SK-MEL-5 (cell line): ENCODE results near the gene NBAS. TPM values are rescaled to one million over a fixed set of nuclear protein-coding genes. Genes with fewer than 3 reads are reported as not detected.
A peak's percentile ranks its signal among the peaks of the same experiment; 100 is the strongest.

Experiments
- DNase-seq: peaks from one replicate; pipeline ENCODE4 v3.0.0-alpha.2; 2016; ENCODE audit warnings: low read depth, low spot score
- in situ Hi-C: cut with HindIII; loops from 2 replicates; pipeline ENCODE4 v1.10.0; 2016; ENCODE audit warnings: low sequenced_read_pairs, high pct_unique_total_duplicates, low pct_unique_long_range_greater_than_20kb
- total RNA-seq: library from RNA; depleted of rRNA; stranded (reverse); fragments of >200 nt; shearing (Covaris generic); gene quantifications from 2 replicates; pipeline ENCODE4 v1.2.3, GENCODE V29; 2014; rRNA removed

NBAS gene
- total RNA-seq, 1 experiment from 2014 or later = 59.4 TPM

- in situ Hi-C loops = no loop called here
- no peak for DNase-seq
Measured at GRCh38 chr2:15145046-15145817, 415.9 kb downstream of the NBAS start.

- no peak for DNase-seq
Measured at GRCh38 chr2:15142069-15142689, 419.0 kb downstream of the NBAS start.

DNA sequence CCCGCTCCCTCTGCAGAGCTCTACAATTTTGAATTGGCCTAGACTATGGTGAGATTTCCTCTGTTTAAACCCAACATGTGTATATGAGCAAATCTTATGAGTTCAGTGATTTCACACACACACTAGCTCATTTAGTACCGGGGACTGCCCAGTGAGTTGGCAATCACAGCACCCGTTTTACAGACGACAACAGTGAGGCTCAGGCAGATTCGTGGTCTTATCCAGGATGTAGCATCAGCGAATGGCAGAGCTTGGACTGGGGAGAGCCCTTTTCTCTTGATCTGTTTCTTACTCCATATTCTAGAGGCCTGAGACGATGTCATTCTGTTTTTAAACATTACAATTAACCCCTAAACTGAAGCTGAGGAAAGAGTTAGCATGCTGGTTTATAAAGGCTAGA lies 419.9 kb downstream of the NBAS start:
- in situ Hi-C loops = no loop called here
- DNase-seq = no peak

More at GRCh38 chr2:15142069-15142689, 419.0 kb downstream of the NBAS start:
- in situ Hi-C loops = no loop called here

DNA sequence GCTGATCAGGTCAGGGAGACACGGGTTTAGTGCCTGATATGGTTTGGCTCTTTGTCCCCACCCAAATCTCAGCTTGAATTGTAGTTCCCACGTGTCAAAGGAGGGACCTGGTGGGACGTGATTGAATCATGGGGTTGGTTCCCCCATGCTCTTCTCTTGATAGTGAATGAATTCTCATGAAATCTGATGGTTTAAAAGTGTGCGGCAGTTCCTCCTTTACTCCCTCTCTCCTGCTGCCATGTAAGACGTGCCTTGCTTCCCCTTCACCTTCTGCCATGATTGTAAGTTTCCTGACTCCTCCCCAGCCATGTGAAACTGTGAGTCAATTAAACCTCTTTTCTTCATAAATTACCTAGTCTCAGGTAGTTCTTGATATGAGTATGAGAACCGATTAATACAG lies 424.5 kb downstream of the NBAS start:
- in situ Hi-C loops = no loop called here

GRCh38 chr2:15134957-15135356 lies 426.2 kb downstream of the NBAS start:
- no peak for DNase-seq
- in situ Hi-C loops = no loop called here

More for the DNA sequence above, 424.5 kb downstream of the NBAS start:
- DNase-seq = no peak

DNA sequence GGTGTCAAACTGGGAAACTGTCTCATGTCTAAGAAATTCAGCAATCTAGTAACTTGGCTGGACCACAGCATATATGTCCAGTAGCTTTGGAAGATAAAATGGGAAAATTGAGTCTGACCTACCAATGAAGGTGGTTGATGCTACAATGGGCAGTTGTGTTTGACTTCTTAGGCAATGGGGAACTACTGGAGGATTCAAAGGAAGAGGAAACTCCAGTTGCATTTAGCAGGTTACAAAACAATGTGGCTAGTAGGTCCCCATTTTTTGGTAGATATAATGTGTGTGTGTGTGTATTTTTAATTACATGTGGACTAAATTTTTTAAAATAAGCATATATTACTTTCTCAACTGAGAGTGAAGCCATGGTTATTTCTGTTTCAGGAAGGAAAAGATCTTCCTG lies 427.7 kb downstream of the NBAS start:
- in situ Hi-C loops = no loop called here
- DNase-seq = no peak

DNA sequence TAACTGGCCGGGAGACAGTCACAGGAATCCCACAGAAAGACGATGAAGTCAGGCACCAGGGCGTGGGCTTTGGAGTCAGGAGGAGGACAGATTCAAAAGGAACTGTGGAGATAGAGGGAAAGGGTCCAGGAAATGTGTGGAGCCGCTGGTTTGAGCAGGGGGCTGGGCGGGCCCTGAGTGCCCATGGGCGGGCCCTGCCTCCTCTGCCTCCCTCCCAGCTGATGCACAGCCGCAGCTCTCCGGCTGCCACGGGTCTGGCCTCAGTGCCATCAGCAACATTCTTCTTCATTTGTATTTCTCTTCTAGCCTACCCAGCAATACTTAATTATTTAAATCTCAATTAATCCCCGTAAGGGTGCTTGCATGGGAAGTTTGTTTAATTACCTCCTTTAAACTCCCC lies 432.3 kb downstream of the NBAS start:
- DNase-seq = no peak
- in situ Hi-C loops = no loop called here

DNA sequence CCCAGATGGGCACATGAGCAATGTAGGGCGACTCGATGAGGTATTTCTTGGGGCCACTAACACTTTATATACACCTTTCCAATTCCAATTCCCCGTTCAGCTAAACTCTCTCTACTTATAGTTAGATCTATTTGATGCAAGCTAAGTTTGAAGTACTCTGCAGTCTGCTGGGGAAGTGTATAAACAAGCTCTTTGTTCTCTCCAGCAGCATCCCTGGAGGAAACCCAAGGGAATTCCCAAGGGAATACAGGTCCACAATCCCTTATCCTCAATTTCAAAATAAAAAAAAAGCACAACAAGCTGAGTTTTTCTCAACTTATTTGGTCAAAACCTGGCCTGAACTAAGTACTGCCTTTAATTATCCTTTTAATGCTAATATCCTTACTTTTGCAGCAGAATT lies 433.3 kb downstream of the NBAS start:
- in situ Hi-C loops = no loop called here
- DNase-seq = peak; percentile 70

DNA sequence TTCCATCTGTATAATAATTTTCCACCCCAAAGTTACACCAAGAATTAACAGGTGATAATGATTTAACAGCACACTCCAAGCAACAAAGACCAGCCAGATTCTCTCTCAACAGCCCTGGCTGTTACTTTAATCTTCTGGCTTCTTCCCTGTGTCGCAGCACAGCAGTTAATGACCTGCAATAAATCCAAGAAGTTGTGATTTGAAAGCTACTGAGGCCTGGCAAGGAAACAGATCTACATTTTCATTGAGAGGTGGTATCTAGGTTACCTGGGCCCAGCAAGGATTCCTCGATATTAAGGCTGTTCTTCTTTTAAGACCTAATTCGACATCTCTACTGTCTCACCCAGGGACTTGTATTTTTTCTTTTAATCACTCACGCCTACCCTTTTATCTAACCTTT lies 433.8 kb downstream of the NBAS start:
- in situ Hi-C loops = no loop called here
- no peak for DNase-seq

DNA sequence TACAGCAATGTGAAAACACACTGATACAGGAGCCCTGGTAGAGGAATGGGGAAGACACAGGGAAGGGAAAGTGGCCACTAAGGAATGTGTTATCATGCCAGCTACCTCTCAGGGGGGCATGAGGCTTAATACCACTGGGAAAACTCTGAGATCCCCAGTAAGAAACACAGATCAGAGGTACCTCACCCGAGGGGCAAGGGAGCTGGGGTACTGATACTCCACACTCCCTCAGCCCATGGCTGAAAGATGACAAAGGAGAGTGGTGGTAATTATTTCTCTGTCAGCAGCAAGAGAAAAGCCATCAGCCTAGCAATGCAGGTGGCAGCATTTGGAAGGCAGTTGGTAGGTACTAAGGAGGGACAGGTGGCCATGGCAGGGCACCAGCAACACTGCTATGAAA lies 434.8 kb downstream of the NBAS start:
- no peak for DNase-seq
- in situ Hi-C loops = no loop called here

GRCh38 chr2:15122915-15123314 lies 438.2 kb downstream of the NBAS start:
- no peak for DNase-seq

DNA sequence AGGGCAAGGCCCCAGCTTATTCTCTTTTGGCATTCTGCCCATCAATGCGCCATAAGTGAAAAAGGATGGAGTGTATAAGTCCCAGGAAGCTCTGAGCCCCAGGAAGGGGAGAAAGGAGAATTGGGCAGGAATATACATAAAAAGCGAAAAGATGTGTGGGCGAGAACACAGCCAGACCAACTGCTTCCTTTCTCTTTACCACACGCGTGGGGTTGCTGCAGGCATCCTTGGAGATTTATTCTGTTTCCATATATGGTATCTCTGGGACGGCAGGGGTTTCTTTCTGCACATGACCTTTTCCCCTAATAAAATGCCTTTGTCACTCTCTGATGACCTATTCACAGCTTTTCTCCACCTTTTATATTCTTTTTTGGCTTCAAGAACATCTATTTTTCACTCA lies 440.5 kb downstream of the NBAS start:
- DNase-seq = no peak
- in situ Hi-C loops = no loop called here

More at GRCh38 chr2:15122915-15123314, 438.2 kb downstream of the NBAS start:
- in situ Hi-C loops = no loop called here

DNA sequence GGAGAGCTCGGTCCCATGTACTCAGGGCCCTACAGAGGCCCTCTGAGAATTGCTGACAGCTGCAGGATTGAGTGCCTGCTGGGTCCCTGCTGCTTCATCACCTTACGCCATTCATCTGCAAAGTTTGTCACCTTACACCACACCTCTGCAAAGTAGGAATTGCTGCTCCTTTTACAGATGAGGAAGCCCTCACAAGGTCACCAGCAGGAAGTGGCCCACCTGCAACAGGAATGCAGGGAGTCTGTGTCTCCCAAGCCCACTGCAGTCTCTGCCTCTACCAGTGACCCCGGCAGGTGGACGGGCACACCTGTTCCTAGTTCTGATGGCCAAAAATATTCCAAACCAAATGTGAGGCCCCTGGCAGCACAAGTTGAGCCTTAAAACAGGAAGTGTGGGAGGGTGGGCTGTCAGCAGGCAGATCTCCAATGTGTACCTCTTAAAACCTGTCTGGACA lies 441.4 kb downstream of the NBAS start:
- no peak for DNase-seq
- in situ Hi-C loops = no loop called here

DNA sequence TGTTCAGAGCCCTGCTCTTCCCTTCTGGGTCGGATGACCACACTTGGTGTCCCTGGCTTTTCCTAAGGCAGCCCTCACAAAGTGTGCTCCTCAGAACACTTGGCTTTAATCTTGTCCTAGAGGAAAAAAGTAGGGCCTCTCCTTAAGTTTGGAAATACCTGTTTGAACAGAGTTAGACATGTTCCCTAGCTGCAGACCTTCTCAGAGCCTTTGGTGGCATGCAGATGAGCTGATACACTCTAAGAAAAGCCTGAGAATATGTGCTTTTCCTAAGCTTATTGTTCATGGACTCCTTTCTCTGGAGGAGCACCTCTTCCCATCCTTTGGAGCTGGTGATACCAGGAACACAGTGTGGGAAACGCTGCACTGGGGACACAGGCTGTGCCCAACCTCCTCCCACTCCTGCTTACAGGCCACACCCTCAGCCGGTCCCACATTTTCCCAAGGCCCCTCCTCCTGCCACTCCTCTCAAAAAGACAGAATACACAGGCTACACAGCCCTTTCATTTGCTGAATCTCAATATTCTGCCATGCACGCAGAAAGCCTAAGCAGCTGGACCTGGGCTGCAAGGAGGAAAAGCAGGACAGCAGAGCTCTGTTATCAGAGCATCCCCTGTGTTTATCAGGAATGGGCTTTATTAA lies 443.6 kb downstream of the NBAS start:
- DNase-seq = no peak
- in situ Hi-C loops = no loop called here

Other genes starting within 250 kb of the NBAS start
- gene DDX1, start 30.5 kb upstream of the NBAS start, total RNA-seq = 193 and 194 TPM in 2 replicates